GM23338 (cell line): Measurements from ENCODE around the gene ZNF697.

Experiments used
- CREB1 ChIP-seq: fragments of 250-450 bp; sonication (Bioruptor Pico); IDR thresholded peaks from 2 replicates; pipeline ENCODE4 v1.5.0; 2020; ENCODE audit warnings: low read depth, mild to moderate bottlenecking, moderate library complexity
- CTCF ChIP-seq, 2 experiments: fragments of 200-600 bp in 1 of 2; sonication (generic) in 1 of 2; conservative IDR thresholded peaks; 2 replicates each; pipeline versions ENCODE4 v1.5.1 to v1.6.1; 2016 to 2017; ENCODE audit warnings: antibody characterized with exemption in 2 of 2, low read depth in 2 of 2, mild to moderate bottlenecking in 2 of 2, moderate library complexity in 1 of 2
- ETS1 ChIP-seq: IDR thresholded peaks from 2 replicates; pipeline ENCODE4 v1.6.1; 2016; ENCODE audit warnings: antibody characterized with exemption
- EZH2 ChIP-seq: fragments of 200-600 bp; sonication (generic); IDR thresholded peaks from one replicate; pipeline ENCODE4 v1.8.0; 2017; ENCODE audit warnings: antibody characterized with exemption, mild to moderate bottlenecking, low read depth; ENCODE audit not compliant: unreplicated experiment
- EZH2phosphoT487 ChIP-seq: fragments of 200-600 bp; sonication (generic); IDR thresholded peaks from one replicate; pipeline ENCODE4 v1.8.1; 2018; ENCODE audit warnings: antibody characterized with exemption; ENCODE audit not compliant: unreplicated experiment
- JUNB ChIP-seq: IDR thresholded peaks from one replicate; pipeline ENCODE4 v1.6.1; 2016; ENCODE audit warnings: antibody characterized with exemption; ENCODE audit not compliant: unreplicated experiment
- POLR2AphosphoS5 ChIP-seq: IDR thresholded peaks from 2 replicates; pipeline ENCODE4 v1.6.1; 2016; ENCODE audit warnings: antibody characterized with exemption, low read depth
- REST ChIP-seq: IDR thresholded peaks from one replicate; pipeline ENCODE4 v1.6.1; 2018; ENCODE audit warnings: antibody characterized with exemption; ENCODE audit not compliant: unreplicated experiment
- STAT1 ChIP-seq: IDR thresholded peaks from one replicate; pipeline ENCODE4 v1.6.1; 2016; ENCODE audit warnings: antibody characterized with exemption; ENCODE audit not compliant: unreplicated experiment
- ZNF114 ChIP-seq: fragments of 250-450 bp; sonication (Bioruptor Pico); IDR thresholded peaks from 2 replicates; pipeline ENCODE4 v1.5.0; 2020; ENCODE audit warnings: mild to moderate bottlenecking, moderate library complexity

- TF ChIP-seq CTCF (conservative IDR thresholded peaks at IDR 0.05; ENCODE audit: low read depth in 2 of 2) (peak; percentile 69 to 71), REST (no peak), EZH2phosphoT487 (no peak), EZH2 (no peak), POLR2AphosphoS5 (no peak), JUNB (no peak), CREB1 (CRISPR knock-in tag) (no peak), ZNF114 (CRISPR knock-in tag) (no peak), ETS1 (no peak), STAT1 (no peak)
Measured at GRCh38 chr1:119676571-119677206, 28.6 kb upstream of the ZNF697 start.
